Left renal cortex interstitium (tissue), 4 donors: ENCODE results near the gene PLSCR2. TPM values are rescaled to one million over a fixed set of nuclear protein-coding genes. Genes with fewer than 3 reads are reported as not detected.
A peak's percentile ranks its signal among the peaks of the same experiment; 100 is the strongest.
"Not testable (repeated sequence)": the region's sequence is repeated elsewhere in the genome, so short reads cannot be mapped to it uniquely, and the experiment has no call there.

Source experiments
- DNase-seq, 4 donors: peaks; one replicate each; pipeline ENCODE4 v3.0.0-alpha.2; 2013; ENCODE audit warnings: low read depth in 4 of 4, low spot score in 2 of 4, missing footprints in 1 of 4
- polyA plus RNA-seq, 4 donors: library from polyadenylated mRNA; unstranded; fragments of 120-200 nt; gene quantifications; one replicate each; pipeline ENCODE4 v1.2.1, GENCODE V29; 2013; ENCODE audit not compliant: insufficient read length in 4 of 4

PLSCR2 gene
- polyA plus RNA-seq, 4 donors = 0.57 to 1.4 (median 1.2) TPM

GRCh38 chr3:146431240-146431639 lies 38.1 kb downstream of the PLSCR2 start:
- DNase-seq = no peak

DNA sequence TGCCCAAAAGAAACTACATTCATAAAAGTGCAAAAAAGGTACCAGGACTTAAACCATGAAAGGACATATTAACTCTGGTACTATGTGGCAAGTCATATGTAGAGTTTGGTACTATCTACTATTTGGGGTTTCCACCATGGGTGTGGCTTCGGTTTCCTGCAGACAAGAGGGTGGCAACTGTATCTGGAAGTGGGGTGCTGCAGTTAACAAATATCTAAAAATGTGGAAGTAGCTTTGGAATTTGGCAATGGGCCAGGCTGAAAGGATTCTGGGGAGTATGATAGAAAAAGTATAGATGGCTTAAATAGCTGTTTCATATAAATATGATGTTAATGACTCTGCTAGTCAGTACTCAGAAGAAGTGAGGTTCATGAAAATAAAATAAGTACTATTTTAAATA lies 44.0 kb downstream of the PLSCR2 start:
- DNase-seq = no peak

DNA sequence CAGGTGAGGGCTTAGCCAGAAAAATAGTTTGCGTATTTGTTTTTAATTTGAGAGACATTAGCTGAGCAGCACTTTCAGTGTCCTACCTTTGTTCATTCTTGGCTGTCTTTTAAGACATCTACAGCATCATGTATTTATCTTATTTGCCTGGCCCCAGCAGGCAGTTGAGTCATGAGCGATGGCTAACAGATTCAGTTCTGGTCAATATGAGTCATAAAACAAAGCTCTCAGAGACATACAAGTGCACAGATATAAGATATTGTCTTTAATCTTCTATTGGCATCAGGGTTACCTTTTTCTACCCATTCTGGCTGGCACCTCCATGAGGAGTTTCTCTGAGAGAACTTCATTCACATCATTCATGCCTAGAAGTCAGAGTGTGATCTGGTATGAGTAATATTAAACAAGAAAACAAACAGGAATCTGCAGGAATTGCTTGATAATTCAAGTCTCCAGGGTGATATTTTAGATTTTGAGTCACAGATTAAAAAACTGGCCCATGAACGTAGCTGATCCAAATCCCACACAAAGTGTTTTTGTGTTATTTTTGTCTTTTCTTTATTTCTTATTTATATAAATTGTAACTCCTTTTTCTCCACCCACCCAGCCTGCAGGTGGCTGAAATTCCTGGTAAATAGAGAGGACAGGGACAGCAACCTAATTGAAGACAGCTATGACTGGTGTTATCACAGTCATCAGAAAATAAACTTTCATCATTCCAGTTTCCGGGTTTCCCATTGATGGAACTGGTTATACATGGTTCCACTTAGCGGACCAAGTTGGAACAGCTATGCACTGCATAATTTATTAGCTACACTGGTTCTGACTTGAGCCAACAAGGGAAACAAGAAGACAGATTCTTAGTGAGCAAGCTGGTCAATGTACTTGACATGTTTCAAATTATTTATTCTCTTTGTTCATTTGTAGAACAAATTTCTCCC lies 47.3 kb downstream of the PLSCR2 start:
- DNase-seq = no peak

DNA sequence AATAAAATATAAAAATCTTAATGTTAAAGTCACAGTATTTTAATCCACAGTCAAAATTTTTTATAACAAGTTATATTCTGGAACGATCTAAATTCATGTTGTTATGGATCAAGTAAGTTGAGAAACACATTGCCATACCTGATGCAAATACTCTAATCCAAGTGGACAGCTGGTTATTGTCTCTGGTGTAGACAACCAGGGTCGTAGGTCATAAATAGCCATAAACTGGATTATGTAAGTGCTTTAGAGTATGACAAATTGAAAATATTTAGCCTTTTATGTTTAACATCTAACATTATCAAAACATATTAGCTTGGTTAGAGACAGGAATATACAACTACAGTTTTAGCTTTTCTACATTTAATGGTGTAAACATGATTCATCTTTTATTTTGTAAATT lies 53.0 kb downstream of the PLSCR2 start:
- peak in 1 of 4 donors; percentile 7 for DNase-seq

- no peak for DNase-seq
Measured at GRCh38 chr3:146414010-146414409, 55.4 kb downstream of the PLSCR2 start.

- DNase-seq = not testable (repeated sequence)
Measured at GRCh38 chr3:146412711-146413110, 56.6 kb downstream of the PLSCR2 start.

GRCh38 chr3:146407956-146408355 lies 61.4 kb downstream of the PLSCR2 start:
- no peak for DNase-seq

DNA sequence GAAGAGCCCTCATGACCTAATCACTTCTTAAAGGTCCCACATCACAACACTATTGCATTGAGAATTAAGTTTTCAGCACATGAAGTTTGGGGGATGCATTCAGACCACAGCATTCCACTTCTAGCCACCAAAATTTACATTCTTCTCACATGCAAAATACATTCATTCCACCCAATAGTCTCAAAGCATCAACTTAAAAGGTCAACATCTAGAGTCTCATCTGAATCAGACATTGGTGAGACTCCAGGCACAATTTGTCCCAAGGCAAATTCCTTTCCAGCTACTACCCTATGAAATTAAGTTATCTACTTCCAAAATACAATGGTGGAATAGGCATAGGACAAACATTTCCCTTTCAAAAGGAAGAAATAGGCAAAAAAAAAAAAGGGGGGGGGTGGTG lies 64.9 kb downstream of the PLSCR2 start:
- DNase-seq = no peak

DNA sequence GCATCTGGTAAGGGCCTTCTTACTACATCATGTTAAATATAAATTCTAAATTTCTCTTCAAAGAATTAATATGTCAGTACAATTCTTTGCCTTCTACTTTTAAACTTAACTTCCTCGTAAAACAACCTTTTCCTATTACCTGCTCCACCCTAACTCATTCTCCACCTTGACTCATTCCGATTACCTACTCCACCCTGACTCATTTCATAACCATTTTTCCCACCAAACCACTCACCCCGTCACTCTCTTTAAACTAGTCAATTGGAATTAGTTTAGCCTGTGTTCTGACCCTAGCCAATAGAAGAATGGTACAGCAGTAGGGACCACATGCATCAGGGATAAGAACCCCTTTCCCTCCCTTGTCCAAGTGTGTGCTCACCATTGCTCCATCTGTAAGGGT lies 65.6 kb downstream of the PLSCR2 start:
- no peak for DNase-seq

- DNase-seq = no peak
Measured at GRCh38 chr3:146396792-146397191, 72.6 kb downstream of the PLSCR2 start.

DNA sequence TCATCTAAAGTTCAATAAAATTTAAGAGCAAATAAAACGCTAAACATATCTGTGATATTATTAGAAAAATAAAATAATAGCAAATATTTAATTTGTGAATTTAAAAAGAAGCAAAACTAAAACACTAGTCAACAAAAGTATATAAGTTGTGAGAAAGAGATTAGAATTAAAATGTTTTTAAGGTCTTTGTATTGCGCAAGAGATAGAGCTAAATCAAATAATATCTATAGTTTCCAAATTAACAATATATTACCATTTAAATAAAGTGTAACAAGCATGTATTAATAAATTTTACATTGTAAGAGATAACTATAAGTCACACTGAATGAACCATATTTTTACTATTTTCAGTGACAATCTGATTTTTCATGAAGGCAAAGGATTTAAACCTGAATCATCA lies 74.2 kb downstream of the PLSCR2 start:
- no peak for DNase-seq

DNA sequence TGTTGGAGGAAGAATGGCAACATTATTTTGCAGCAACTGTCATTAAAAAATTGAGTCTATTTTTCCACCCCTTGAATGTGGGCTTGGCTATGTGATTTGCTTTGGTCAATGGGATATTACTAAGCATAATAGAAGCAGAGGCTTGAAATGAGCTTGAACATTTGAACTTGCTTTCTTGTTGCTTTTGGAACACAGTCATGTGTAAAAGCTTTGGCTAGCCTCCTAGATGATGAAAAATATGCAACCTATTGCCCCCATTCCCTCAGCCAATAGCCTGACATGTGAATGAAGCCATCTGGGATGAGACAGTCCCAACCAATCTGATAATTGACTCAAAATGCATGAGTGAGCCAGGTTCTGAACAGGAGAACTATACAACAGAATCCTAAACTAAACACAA lies 78.4 kb downstream of the PLSCR2 start:
- peak; percentile 41 to 65 (median 58) for DNase-seq

DNA sequence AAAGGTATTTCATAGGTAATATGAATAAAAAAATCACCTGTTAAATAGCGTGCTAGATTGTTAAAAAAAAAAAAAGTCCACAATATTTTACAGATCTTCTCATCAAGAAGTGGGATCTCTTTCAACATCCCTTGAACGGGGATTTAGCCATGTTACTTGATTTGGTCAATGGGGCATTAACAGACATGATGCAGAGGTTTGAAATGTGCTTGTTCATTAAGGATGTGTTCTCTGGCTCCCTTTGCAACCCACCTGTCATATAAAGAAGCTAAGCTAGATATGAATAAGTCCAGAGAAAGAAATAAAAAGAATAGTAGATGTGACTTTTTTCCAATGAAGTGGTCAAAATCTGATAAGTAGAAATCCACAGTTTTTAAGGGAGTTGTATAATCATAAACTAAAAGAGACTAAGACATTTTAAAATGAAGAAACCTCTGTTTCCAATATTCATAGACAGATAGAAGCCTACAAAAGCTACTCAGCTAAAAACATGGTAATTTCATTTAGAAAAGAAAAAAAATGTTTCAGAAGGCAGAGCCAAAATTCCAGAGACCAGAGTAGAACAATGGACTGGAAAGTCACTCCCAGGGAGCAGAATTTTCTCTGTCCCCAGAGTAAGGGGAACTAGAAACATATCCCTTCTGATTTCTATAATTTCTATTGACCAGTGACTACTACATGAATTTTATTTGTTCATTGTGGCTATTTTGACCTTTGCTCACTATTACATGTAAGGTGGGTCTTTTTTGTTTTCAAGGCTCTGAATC lies 79.2 kb downstream of the PLSCR2 start:
- peak in 1 of 4 donors; percentile 10 for DNase-seq

DNA sequence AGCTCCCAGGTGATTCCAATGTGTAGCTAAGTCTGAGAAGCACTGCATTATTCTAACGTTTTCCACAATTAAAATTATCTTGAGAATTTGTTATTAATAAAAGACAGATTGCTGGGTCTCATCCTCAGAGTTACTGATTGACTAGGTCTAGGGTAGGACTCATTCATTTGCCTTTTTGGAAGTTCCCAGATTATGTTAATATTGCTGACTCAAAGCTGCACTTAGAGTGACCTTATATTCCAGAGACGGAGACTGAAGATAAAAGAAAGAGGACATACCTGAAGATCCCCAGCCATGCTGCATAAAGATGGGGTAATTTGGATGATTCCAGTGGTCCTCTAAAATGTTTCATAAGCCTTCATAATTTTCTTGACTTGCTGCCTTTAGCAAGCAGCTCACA lies 81.8 kb downstream of the PLSCR2 start:
- DNase-seq = no peak

DNA sequence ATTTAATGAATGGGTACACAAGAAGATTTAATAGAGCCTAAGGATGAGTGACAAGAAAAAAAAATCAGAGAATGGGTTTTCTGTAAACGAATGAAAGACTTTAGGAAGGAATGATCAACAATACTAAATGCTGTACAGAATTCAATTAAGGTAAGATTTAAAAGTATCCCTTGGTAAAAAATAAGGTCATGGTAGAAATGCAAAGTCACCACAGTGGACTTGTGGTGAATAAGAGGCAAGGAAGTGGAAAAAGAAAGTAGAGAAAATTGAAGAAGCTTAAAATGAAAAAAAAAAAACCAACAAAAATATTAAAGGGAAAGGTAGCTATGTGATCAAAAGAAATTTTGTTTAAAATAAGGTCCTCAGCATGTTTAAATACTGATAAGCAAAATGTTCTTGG lies 82.4 kb downstream of the PLSCR2 start:
- DNase-seq = no peak

DNA sequence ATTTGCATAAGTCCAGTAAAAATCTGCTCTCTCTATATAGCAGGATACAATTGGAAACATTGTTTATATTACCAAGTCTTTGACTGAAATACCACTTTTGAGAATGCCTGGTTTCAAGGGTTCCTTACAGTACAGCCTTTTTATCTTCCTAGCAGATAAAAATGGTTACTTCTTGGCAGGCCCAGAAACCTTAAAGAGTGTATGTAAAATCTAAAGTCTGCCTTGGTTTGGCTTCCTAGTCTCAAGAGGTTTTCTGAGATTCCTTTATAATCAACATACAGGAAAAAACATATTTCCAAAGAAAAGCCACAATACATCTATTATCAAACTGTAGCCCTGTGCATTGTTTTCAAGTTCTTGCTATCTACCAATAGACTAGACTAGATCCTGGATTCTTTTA lies 84.6 kb downstream of the PLSCR2 start:
- DNase-seq = no peak

Other genes with a start within 250 kb of the PLSCR2 start
- 10 to 100 TPM; 18.0 to 20.0 (median 18.1) TPM for gene PLSCR4, start 218.5 kb downstream of the PLSCR2 start, polyA plus RNA-seq
- 10 to 100 TPM; 78.3 to 92.3 (median 83.9) TPM for gene PLSCR1, start 75.0 kb upstream of the PLSCR2 start, polyA plus RNA-seq
- gene PLSCR5, start 135.8 kb upstream of the PLSCR2 start, polyA plus RNA-seq = not detected